ENCODE data around the gene STK32B.

Gene STK32B

GRCh38 chr4:5510504-5510903 is 459.2 kb downstream of the STK32B start:
- H3K27ac ChIP-seq = no peak overlapping the region
- TF ChIP-seq CTCF (conservative IDR thresholded peaks at IDR 0.05) = no peak

- TF ChIP-seq CTCF (conservative IDR thresholded peaks at IDR 0.05) = no peak
- H3K27ac ChIP-seq = no peak overlapping the region
Observed at GRCh38 chr4:5511791-5512190, 460.5 kb downstream of the STK32B start.

- no peak overlapping the region for H3K27ac ChIP-seq
Observed at GRCh38 chr4:5515646-5516045, 464.4 kb downstream of the STK32B start.

GRCh38 chr4:5517372-5517771 is 466.1 kb downstream of the STK32B start:
- no peak overlapping the region for H3K27ac ChIP-seq
- TF ChIP-seq CTCF (conservative IDR thresholded peaks at IDR 0.05) = no peak

More at GRCh38 chr4:5515646-5516045, 464.4 kb downstream of the STK32B start:
- no peak for TF ChIP-seq CTCF (conservative IDR thresholded peaks at IDR 0.05)

- no peak overlapping the region for H3K27ac ChIP-seq
- no peak for TF ChIP-seq CTCF (conservative IDR thresholded peaks at IDR 0.05)
Observed at GRCh38 chr4:5524446-5525299, 473.4 kb downstream of the STK32B start.

GRCh38 chr4:5526080-5526846 is 475.0 kb downstream of the STK32B start:
- TF ChIP-seq CTCF (conservative IDR thresholded peaks at IDR 0.05) = no peak
- no peak overlapping the region for H3K27ac ChIP-seq

- no peak for TF ChIP-seq CTCF (conservative IDR thresholded peaks at IDR 0.05)
- H3K27ac ChIP-seq = no peak overlapping the region
Observed at GRCh38 chr4:5527211-5527610, 475.9 kb downstream of the STK32B start.
